ENCODE data around the gene ATP1B4.

ATP1B4 gene

GRCh38 chrX:120377715-120378114 is 15.8 kb downstream of the ATP1B4 start:
- no peak for DNase-seq

GRCh38 chrX:120378570-120378969 is 16.7 kb downstream of the ATP1B4 start:
- no peak for DNase-seq

- DNase-seq, result no peak
Observed at GRCh38 chrX:120379937-120380681, 18.2 kb downstream of the ATP1B4 start.

GRCh38 chrX:120380699-120381098 is 18.8 kb downstream of the ATP1B4 start:
- peak; percentile 14 for DNase-seq

DNA sequence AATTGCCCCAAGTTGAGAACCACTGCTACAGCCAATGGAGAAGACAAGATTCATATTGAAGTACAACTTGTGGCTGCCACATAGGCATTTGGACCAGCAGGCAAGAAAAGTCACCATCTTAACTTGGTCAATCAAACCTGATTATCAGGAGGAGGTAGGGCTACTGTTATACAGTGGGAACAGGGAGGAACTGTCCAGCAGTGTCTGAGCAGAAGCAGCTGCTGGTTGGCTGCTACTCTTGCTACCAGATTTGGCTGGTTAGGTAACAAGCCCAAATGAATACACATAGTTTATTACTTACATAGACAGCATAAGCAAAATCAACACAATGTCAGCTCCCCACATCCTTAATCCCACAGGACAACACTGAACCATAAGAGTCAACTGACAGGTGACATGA is 39.4 kb downstream of the ATP1B4 start:
- no peak for DNase-seq

- no peak for DNase-seq
Observed at GRCh38 chrX:120402369-120402768, 40.5 kb downstream of the ATP1B4 start.

- no peak for DNase-seq
Observed at GRCh38 chrX:120406638-120407037, 44.7 kb downstream of the ATP1B4 start.

DNA sequence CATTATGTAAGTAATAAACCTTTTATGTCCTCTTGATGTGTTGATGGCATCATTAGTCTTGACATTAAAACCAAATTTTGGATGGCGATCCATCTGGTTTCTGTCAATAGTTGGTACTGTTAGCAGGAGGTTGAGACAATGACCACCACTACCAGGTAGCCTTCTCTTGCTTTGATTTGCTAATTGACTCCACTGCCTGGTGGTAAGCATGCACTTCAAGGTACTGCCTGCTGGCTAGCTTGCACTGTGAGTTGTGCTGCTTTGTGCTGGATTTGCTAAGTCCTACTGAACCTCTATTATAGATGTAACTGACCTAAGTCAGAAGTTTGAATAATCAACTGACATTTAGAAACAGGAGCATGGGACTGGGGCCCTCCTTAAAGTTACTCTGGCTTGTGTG is 46.3 kb downstream of the ATP1B4 start:
- no peak for DNase-seq

DNA sequence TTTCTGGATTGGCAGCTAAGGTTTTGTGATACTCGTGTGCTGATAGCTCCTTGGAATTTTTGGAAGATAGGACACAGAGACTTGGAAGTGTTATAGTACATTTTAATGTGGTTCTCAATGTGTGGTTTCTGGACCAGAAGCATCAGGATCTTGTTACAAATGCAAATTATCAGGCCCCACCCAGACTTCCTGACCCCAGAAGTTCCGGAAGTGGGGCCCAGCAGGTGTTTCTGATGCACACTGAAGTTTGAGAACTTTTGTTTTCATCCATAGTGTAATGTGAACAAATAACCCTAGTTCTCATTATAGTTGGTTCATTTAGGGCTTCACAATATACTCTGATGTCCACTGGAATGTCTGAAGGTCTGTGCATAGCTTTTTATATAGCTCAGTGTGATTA is 57.6 kb downstream of the ATP1B4 start:
- DNase-seq, result no peak

DNA sequence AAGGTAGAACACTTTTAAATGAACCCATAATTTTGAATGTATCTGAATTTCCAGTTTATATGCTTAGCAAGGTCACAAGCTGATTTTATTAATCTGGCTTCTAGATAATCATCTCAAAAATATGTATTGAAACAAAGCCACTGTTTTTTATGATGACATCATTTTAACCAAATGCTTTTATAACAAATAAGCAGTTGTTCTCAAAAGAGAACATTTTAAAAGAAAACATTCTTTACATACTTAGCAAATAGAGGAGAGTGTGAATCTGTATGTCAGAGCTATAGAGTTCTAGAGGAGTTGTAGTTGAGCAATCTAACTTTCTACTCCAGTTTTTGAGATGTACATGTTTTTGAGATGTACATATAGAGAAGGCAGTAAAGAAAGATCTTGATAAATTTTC is 64.7 kb downstream of the ATP1B4 start:
- DNase-seq, result no peak

DNA sequence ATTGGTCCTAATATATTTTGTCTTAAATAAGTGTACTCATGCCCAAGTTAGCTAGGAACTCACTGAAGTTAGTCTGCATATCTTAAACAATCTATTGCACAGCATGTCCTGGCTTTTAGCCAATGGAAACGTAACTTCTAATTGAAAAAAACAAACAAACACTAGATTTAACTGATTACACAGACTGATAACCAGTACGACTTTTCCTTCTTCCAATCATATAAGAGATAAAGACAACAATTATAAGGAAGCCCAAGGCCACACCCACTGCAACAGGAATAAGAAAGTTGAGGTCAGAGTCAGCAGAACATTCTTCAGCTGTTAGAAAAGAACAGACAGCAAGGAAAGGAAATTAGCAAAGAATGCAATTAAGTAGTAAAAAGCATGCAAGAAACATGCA is 66.4 kb downstream of the ATP1B4 start:
- DNase-seq, result no peak

- DNase-seq, result no peak
Observed at GRCh38 chrX:120429776-120430540, 68.1 kb downstream of the ATP1B4 start.
